Measurements from ENCODE around the gene ST6GALNAC6.
"Not testable (repeated sequence)": the region's sequence is repeated elsewhere in the genome, so short reads cannot be mapped to it uniquely, and the experiment has no call there.

Gene ST6GALNAC6

GRCh38 chr9:127860779-127861178 is 38.6 kb downstream of the ST6GALNAC6 start:
- DNase-seq = no peak

GRCh38 chr9:127860260-127860659 is 39.1 kb downstream of the ST6GALNAC6 start:
- DNase-seq = no peak

GRCh38 chr9:127858041-127858512 is 41.3 kb downstream of the ST6GALNAC6 start:
- DNase-seq = no peak

- DNase-seq = no peak
Observed at GRCh38 chr9:127857278-127857677, 42.1 kb downstream of the ST6GALNAC6 start.

- DNase-seq = no peak
Observed at GRCh38 chr9:127856729-127857116, 42.7 kb downstream of the ST6GALNAC6 start.

GRCh38 chr9:127856094-127856728 is 43.2 kb downstream of the ST6GALNAC6 start:
- no peak for DNase-seq

GRCh38 chr9:127855522-127855921 is 43.9 kb downstream of the ST6GALNAC6 start:
- no peak for DNase-seq

GRCh38 chr9:127854960-127855359 is 44.4 kb downstream of the ST6GALNAC6 start:
- no peak for DNase-seq

- peak in 5 of 58 donors; percentile 5 to 24 (median 23) for DNase-seq
Observed at GRCh38 chr9:127854184-127854806, 45.1 kb downstream of the ST6GALNAC6 start, which contains the start of gene ENG. ENG (minus strand) TSS chr9:127854658; CDS start chr9:127854355, 303 bp downstream.

- DNase-seq = no peak
Observed at GRCh38 chr9:127853312-127854183, 45.9 kb downstream of the ST6GALNAC6 start.

- DNase-seq = no peak
Observed at GRCh38 chr9:127852829-127853228, 46.6 kb downstream of the ST6GALNAC6 start.

GRCh38 chr9:127850286-127850830 is 49.0 kb downstream of the ST6GALNAC6 start:
- DNase-seq = no peak

- no peak for DNase-seq
Observed at GRCh38 chr9:127848756-127849504, 50.5 kb downstream of the ST6GALNAC6 start.

GRCh38 chr9:127847833-127848755 is 51.3 kb downstream of the ST6GALNAC6 start:
- DNase-seq = no peak

- no peak for DNase-seq
Observed at GRCh38 chr9:127847178-127847510, 52.3 kb downstream of the ST6GALNAC6 start.

GRCh38 chr9:127846443-127847177 is 52.8 kb downstream of the ST6GALNAC6 start:
- no peak for DNase-seq

- not testable (repeated sequence) for DNase-seq
Observed at GRCh38 chr9:127845619-127846018, 53.8 kb downstream of the ST6GALNAC6 start.

- no peak for DNase-seq
Observed at GRCh38 chr9:127844821-127845359, 54.5 kb downstream of the ST6GALNAC6 start.
